Measurements from ENCODE around the gene VRK2. TPM values are rescaled to one million over a fixed set of nuclear protein-coding genes. Genes with fewer than 3 reads are reported as not detected.

VRK2 gene
- total and polyA plus RNA-seq, 10 of the 15 experiments (the other 5 are each of a cell fraction or from before 2014, with no cell fraction given): 26.5 to 78.0 (median 57.3) TPM

DNA sequence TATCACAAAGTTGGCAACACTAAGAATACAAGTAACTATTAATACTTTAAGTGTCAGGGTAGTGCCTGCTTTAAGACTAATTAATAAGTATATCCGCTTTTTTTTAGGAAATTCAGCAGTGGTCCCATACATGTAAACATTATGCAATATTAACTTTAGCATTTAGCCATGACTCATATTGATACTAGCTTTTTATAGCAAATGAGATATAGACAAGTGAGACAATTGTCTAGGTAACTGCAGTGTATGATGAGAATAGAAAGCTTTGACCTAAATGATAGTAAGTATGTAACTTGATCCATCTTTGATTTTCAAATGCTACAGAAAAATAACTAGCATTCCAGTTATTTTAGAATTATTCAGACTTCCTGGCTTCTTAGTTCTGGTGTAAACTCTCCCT, 27.4 kb upstream of the VRK2 start (continued):
- TF ChIP-seq, protein P1, sequence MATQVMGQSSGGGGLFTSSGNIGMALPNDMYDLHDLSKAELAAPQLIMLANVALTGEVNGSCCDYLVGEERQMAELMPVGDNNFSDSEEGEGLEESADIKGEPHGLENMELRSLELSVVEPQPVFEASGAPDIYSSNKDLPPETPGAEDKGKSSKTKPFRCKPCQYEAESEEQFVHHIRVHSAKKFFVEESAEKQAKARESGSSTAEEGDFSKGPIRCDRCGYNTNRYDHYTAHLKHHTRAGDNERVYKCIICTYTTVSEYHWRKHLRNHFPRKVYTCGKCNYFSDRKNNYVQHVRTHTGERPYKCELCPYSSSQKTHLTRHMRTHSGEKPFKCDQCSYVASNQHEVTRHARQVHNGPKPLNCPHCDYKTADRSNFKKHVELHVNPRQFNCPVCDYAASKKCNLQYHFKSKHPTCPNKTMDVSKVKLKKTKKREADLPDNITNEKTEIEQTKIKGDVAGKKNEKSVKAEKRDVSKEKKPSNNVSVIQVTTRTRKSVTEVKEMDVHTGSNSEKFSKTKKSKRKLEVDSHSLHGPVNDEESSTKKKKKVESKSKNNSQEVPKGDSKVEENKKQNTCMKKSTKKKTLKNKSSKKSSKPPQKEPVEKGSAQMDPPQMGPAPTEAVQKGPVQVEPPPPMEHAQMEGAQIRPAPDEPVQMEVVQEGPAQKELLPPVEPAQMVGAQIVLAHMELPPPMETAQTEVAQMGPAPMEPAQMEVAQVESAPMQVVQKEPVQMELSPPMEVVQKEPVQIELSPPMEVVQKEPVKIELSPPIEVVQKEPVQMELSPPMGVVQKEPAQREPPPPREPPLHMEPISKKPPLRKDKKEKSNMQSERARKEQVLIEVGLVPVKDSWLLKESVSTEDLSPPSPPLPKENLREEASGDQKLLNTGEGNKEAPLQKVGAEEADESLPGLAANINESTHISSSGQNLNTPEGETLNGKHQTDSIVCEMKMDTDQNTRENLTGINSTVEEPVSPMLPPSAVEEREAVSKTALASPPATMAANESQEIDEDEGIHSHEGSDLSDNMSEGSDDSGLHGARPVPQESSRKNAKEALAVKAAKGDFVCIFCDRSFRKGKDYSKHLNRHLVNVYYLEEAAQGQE (IDR thresholded peaks at IDR 0.05; ENCODE audit: low read depth, low read length): no peak
- TF ChIP-seq, protein P2, sequence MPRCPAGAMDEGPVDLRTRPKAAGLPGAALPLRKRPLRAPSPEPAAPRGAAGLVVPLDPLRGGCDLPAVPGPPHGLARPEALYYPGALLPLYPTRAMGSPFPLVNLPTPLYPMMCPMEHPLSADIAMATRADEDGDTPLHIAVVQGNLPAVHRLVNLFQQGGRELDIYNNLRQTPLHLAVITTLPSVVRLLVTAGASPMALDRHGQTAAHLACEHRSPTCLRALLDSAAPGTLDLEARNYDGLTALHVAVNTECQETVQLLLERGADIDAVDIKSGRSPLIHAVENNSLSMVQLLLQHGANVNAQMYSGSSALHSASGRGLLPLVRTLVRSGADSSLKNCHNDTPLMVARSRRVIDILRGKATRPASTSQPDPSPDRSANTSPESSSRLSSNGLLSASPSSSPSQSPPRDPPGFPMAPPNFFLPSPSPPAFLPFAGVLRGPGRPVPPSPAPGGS (IDR thresholded peaks at IDR 0.05; ENCODE audit: borderline replicate concordance, insufficient read depth, low read depth, low read length, poor library complexity, severe bottlenecking): no peak
- TF ChIP-seq, protein P3, sequence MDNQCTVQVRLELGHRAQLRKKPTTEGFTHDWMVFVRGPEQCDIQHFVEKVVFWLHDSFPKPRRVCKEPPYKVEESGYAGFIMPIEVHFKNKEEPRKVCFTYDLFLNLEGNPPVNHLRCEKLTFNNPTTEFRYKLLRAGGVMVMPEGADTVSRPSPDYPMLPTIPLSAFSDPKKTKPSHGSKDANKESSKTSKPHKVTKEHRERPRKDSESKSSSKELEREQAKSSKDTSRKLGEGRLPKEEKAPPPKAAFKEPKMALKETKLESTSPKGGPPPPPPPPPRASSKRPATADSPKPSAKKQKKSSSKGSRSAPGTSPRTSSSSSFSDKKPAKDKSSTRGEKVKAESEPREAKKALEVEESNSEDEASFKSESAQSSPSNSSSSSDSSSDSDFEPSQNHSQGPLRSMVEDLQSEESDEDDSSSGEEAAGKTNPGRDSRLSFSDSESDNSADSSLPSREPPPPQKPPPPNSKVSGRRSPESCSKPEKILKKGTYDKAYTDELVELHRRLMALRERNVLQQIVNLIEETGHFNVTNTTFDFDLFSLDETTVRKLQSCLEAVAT (IDR thresholded peaks at IDR 0.05): no peak
- TF ChIP-seq, protein P4, sequence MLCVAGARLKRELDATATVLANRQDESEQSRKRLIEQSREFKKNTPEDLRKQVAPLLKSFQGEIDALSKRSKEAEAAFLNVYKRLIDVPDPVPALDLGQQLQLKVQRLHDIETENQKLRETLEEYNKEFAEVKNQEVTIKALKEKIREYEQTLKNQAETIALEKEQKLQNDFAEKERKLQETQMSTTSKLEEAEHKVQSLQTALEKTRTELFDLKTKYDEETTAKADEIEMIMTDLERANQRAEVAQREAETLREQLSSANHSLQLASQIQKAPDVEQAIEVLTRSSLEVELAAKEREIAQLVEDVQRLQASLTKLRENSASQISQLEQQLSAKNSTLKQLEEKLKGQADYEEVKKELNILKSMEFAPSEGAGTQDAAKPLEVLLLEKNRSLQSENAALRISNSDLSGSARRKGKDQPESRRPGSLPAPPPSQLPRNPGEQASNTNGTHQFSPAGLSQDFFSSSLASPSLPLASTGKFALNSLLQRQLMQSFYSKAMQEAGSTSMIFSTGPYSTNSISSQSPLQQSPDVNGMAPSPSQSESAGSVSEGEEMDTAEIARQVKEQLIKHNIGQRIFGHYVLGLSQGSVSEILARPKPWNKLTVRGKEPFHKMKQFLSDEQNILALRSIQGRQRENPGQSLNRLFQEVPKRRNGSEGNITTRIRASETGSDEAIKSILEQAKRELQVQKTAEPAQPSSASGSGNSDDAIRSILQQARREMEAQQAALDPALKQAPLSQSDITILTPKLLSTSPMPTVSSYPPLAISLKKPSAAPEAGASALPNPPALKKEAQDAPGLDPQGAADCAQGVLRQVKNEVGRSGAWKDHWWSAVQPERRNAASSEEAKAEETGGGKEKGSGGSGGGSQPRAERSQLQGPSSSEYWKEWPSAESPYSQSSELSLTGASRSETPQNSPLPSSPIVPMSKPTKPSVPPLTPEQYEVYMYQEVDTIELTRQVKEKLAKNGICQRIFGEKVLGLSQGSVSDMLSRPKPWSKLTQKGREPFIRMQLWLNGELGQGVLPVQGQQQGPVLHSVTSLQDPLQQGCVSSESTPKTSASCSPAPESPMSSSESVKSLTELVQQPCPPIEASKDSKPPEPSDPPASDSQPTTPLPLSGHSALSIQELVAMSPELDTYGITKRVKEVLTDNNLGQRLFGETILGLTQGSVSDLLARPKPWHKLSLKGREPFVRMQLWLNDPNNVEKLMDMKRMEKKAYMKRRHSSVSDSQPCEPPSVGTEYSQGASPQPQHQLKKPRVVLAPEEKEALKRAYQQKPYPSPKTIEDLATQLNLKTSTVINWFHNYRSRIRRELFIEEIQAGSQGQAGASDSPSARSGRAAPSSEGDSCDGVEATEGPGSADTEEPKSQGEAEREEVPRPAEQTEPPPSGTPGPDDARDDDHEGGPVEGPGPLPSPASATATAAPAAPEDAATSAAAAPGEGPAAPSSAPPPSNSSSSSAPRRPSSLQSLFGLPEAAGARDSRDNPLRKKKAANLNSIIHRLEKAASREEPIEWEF (IDR thresholded peaks at IDR 0.05; ENCODE audit: insufficient replicate concordance, low read depth, low read length): no peak
- TF ChIP-seq, protein P5, sequence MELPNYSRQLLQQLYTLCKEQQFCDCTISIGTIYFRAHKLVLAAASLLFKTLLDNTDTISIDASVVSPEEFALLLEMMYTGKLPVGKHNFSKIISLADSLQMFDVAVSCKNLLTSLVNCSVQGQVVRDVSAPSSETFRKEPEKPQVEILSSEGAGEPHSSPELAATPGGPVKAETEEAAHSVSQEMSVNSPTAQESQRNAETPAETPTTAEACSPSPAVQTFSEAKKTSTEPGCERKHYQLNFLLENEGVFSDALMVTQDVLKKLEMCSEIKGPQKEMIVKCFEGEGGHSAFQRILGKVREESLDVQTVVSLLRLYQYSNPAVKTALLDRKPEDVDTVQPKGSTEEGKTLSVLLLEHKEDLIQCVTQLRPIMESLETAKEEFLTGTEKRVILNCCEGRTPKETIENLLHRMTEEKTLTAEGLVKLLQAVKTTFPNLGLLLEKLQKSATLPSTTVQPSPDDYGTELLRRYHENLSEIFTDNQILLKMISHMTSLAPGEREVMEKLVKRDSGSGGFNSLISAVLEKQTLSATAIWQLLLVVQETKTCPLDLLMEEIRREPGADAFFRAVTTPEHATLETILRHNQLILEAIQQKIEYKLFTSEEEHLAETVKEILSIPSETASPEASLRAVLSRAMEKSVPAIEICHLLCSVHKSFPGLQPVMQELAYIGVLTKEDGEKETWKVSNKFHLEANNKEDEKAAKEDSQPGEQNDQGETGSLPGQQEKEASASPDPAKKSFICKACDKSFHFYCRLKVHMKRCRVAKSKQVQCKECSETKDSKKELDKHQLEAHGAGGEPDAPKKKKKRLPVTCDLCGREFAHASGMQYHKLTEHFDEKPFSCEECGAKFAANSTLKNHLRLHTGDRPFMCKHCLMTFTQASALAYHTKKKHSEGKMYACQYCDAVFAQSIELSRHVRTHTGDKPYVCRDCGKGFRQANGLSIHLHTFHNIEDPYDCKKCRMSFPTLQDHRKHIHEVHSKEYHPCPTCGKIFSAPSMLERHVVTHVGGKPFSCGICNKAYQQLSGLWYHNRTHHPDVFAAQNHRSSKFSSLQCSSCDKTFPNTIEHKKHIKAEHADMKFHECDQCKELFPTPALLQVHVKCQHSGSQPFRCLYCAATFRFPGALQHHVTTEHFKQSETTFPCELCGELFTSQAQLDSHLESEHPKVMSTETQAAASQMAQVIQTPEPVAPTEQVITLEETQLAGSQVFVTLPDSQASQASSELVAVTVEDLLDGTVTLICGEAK (IDR thresholded peaks at IDR 0.05; ENCODE audit: borderline replicate concordance): no peak
- TF ChIP-seq ZNF274 (IDR thresholded peaks at IDR 0.05; ENCODE audit: insufficient read depth, insufficient read length) (no peak), TCF12 (IDR thresholded peaks at IDR 0.05; ENCODE audit: low read depth, low read length) (no peak), BACH1 (IDR thresholded peaks at IDR 0.05; ENCODE audit: borderline replicate concordance) (no peak), SPI1 (IDR thresholded peaks at IDR 0.05; ENCODE audit: borderline replicate concordance, insufficient read depth, low read depth, low read length) (no peak), MXI1 (IDR thresholded peaks at IDR 0.05; ENCODE audit: low read depth, low read length) (no peak), MYB (IDR thresholded peaks at IDR 0.05; ENCODE audit: borderline replicate concordance, low read depth, low read length) (no peak), TAF1 (IDR thresholded peaks at IDR 0.05; ENCODE audit: borderline replicate concordance, low read depth, low read length) (no peak), SREBF1 (IDR thresholded peaks at IDR 0.05; ENCODE audit: low read length) (no peak)
